Neural progenitor cell (in vitro differentiated cells): ENCODE measurements around the gene PINLYP.

Experiments used
- CTCF ChIP-seq: fragments of 200-600 bp; sonication (generic); IDR thresholded peaks from 2 replicates; pipeline ENCODE4 v1.5.1; 2017; ENCODE audit warnings: antibody characterized with exemption, mild to moderate bottlenecking
- EZH2 ChIP-seq: fragments of 200-600 bp; sonication (generic); IDR thresholded peaks from 2 replicates; pipeline ENCODE4 v1.6.1; 2017; ENCODE audit warnings: antibody characterized with exemption, mild to moderate bottlenecking, moderate library complexity
- EZH2phosphoT487 ChIP-seq: fragments of 200-600 bp; sonication (generic); IDR thresholded peaks from 2 replicates; pipeline ENCODE4 v1.6.1; 2017; ENCODE audit warnings: antibody characterized with exemption

- TF ChIP-seq CTCF (no peak), EZH2 (no peak), EZH2phosphoT487 (no peak)
Measured at GRCh38 chr19:43626838-43627237, 51.2 kb downstream of the PINLYP start.
